ENCODE results near the gene ARHGAP8. TPM values are rescaled to one million over a fixed set of nuclear protein-coding genes. Genes with fewer than 3 reads are reported as not detected.

Gene ARHGAP8
- total RNA-seq, 2 donors from 2014 or later: 0.24 TPM; not detected in 1

DNA sequence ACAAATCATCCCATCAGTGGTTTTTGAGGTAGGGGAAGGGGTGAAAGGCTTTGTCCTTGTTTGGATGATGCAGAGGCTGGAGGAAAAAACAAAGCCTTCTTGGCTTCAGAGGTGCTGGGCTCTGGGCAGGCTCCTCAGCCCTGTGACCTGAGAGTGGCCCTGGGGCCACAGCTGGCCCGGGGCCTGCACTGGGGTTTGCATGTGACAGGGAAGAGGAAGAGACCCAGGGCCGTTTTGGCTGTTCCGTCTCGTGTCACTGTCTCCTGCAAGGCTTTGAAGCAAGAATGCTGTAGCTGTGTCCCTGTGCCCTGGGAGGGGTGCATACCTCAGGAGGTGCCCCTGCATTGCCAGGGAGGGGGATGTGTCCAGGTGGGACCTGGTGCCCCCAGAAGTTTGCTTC is 12.6 kb downstream of the ARHGAP8 start:
- no peaks in the 10 kb centered on the region for H3K9me3 ChIP-seq
- no peaks in the 10 kb centered on the region for H3K36me3 ChIP-seq
- no peak overlapping the region for H3K27ac ChIP-seq
- no peaks in the 10 kb centered on the region for H3K27me3 ChIP-seq
- no peaks in the 10 kb centered on the region for H3K4me1 ChIP-seq
- no peak for DNase-seq (ENCODE audit: low spot score)
- H3K4me3 ChIP-seq: no peak overlapping the region
- TF ChIP-seq, protein P1, sequence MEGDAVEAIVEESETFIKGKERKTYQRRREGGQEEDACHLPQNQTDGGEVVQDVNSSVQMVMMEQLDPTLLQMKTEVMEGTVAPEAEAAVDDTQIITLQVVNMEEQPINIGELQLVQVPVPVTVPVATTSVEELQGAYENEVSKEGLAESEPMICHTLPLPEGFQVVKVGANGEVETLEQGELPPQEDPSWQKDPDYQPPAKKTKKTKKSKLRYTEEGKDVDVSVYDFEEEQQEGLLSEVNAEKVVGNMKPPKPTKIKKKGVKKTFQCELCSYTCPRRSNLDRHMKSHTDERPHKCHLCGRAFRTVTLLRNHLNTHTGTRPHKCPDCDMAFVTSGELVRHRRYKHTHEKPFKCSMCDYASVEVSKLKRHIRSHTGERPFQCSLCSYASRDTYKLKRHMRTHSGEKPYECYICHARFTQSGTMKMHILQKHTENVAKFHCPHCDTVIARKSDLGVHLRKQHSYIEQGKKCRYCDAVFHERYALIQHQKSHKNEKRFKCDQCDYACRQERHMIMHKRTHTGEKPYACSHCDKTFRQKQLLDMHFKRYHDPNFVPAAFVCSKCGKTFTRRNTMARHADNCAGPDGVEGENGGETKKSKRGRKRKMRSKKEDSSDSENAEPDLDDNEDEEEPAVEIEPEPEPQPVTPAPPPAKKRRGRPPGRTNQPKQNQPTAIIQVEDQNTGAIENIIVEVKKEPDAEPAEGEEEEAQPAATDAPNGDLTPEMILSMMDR (IDR thresholded peaks at IDR 0.05): no peak

- DNase-seq (ENCODE audit: low spot score): no peak
- TF ChIP-seq, protein P1 (IDR thresholded peaks at IDR 0.05): no peak
- Histone ChIP-seq H3K4me1 (no peaks in the 10 kb centered on the region), H3K4me3 (no peak overlapping the region), H3K27me3 (no peaks in the 10 kb centered on the region), H3K36me3 (no peaks in the 10 kb centered on the region), H3K27ac (no peak overlapping the region), H3K9me3 (no peaks in the 10 kb centered on the region)
These were observed 13.4 kb downstream of the ARHGAP8 start for GRCh38 chr22:44765571-44766285.

GRCh38 chr22:44773082-44773481 is 20.7 kb downstream of the ARHGAP8 start:
- no peaks in the 10 kb centered on the region for H3K4me1 ChIP-seq
- H3K27ac ChIP-seq: no peak overlapping the region
- DNase-seq (ENCODE audit: low spot score): no peak
- H3K9me3 ChIP-seq: peaks cover 0 to 19% of the 10 kb centered on the region in 2 donors
- no peaks in the 10 kb centered on the region for H3K27me3 ChIP-seq
- H3K4me3 ChIP-seq: no peak overlapping the region
- TF ChIP-seq, protein P1 (IDR thresholded peaks at IDR 0.05): no peak
- no peaks in the 10 kb centered on the region for H3K36me3 ChIP-seq

GRCh38 chr22:44775862-44776261 is 23.5 kb downstream of the ARHGAP8 start:
- TF ChIP-seq, protein P1 (IDR thresholded peaks at IDR 0.05): no peak
- no peaks in the 10 kb centered on the region for H3K36me3 ChIP-seq
- H3K4me3 ChIP-seq: no peak overlapping the region
- no peak overlapping the region for H3K27ac ChIP-seq
- H3K27me3 ChIP-seq: no peaks in the 10 kb centered on the region
- DNase-seq (ENCODE audit: low spot score): no peak
- H3K4me1 ChIP-seq: no peaks in the 10 kb centered on the region
- H3K9me3 ChIP-seq: peaks cover 0 to 19% of the 10 kb centered on the region in 2 donors

- no peak for DNase-seq (ENCODE audit: low spot score)
- TF ChIP-seq, protein P1 (IDR thresholded peaks at IDR 0.05): no peak
- H3K27ac ChIP-seq: no peak overlapping the region
- H3K9me3 ChIP-seq: peaks cover 0 to 19% of the 10 kb centered on the region in 2 donors
- no peaks in the 10 kb centered on the region for H3K4me1 ChIP-seq
- no peak overlapping the region for H3K4me3 ChIP-seq
- no peaks in the 10 kb centered on the region for H3K36me3 ChIP-seq
- H3K27me3 ChIP-seq: no peaks in the 10 kb centered on the region
These were observed 24.4 kb downstream of the ARHGAP8 start for GRCh38 chr22:44776605-44777363.

Measured in right atrium auricular region (tissue), 2 donors.